ENCODE results near the gene PDCD10. TPM values are rescaled to one million over a fixed set of nuclear protein-coding genes. Genes with fewer than 3 reads are reported as not detected.

Gene PDCD10
- total RNA-seq (ENCODE audit: low replicate concordance): 63.9 and 117 TPM in 2 replicates

- Mint-ChIP-seq H3K9me3 (no peaks in the 10 kb centered on the region), H3K4me3 (no peak within 1 kb of the TSS), H3K27me3 (ENCODE audit: insufficient read depth, low read depth) (no peaks in the 10 kb centered on the region), H3K4me1 (peaks cover 13% of the 10 kb centered on the region), H3K27ac (no peak within 1 kb of the TSS), H3K36me3 (no peaks in the 10 kb centered on the region)
- Histone ChIP-seq H3K4me2 (peak within 1 kb of the TSS; percentile 87), H3K36me3 (no peaks in the 10 kb centered on the region), H3K4me3 (peak within 1 kb of the TSS; percentile 76), H3K79me2 (ENCODE audit: low read depth) (peaks cover 55% of the 10 kb centered on the region), H3K9ac (peak within 1 kb of the TSS; percentile 67), H3K27me3 (no peaks in the 10 kb centered on the region), H4K20me1 (ENCODE audit: low read depth) (peaks cover 44% of the 10 kb centered on the region), H3K27ac (peak within 1 kb of the TSS; percentile 91), H3K4me1 (peaks cover 16% of the 10 kb centered on the region), H2AFZ (replicated peaks) (peak within 1 kb of the TSS; percentile 90), H3K9me3 (ENCODE audit: low read depth) (no peaks in the 10 kb centered on the region), H3F3A (ENCODE audit: low read depth) (peaks cover 16% of the 10 kb centered on the region)
- peak; percentile 99 for DNase-seq (ENCODE audit: low spot score)
- TF ChIP-seq, protein P1, sequence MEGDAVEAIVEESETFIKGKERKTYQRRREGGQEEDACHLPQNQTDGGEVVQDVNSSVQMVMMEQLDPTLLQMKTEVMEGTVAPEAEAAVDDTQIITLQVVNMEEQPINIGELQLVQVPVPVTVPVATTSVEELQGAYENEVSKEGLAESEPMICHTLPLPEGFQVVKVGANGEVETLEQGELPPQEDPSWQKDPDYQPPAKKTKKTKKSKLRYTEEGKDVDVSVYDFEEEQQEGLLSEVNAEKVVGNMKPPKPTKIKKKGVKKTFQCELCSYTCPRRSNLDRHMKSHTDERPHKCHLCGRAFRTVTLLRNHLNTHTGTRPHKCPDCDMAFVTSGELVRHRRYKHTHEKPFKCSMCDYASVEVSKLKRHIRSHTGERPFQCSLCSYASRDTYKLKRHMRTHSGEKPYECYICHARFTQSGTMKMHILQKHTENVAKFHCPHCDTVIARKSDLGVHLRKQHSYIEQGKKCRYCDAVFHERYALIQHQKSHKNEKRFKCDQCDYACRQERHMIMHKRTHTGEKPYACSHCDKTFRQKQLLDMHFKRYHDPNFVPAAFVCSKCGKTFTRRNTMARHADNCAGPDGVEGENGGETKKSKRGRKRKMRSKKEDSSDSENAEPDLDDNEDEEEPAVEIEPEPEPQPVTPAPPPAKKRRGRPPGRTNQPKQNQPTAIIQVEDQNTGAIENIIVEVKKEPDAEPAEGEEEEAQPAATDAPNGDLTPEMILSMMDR (IDR thresholded peaks at IDR 0.05): no peak
- no peak for TF ChIP-seq EZH2 (IDR thresholded peaks at IDR 0.05)
- no peak for TF ChIP-seq EZH2phosphoT487 (IDR thresholded peaks at IDR 0.05)
Observed at GRCh38 chr3:167734498-167735232, at the start of gene PDCD10. PDCD10 (minus strand) TSS chr3:167734892; CDS start chr3:167720157, 14,735 bp downstream.

- TF ChIP-seq, protein P1 (IDR thresholded peaks at IDR 0.05): no peak
- TF ChIP-seq EZH2 (IDR thresholded peaks at IDR 0.05) (no peak), EZH2phosphoT487 (IDR thresholded peaks at IDR 0.05) (no peak)
- no peak overlapping the region for H2AFZ ChIP-seq (replicated peaks)
- peaks cover 2% of the 10 kb centered on the region for H3K27me3 Mint-ChIP-seq (ENCODE audit: insufficient read depth, low read depth)
- H4K20me1 ChIP-seq (ENCODE audit: low read depth): no peaks in the 10 kb centered on the region
- H3K9ac ChIP-seq: no peak overlapping the region
- DNase-seq (ENCODE audit: low spot score): no peak
- no peak overlapping the region for H3K4me3 Mint-ChIP-seq
- no peak overlapping the region for H3K4me3 ChIP-seq
- H3K27ac Mint-ChIP-seq: no peak overlapping the region
- no peaks in the 10 kb centered on the region for H3K9me3 Mint-ChIP-seq
- H3K36me3 Mint-ChIP-seq: no peaks in the 10 kb centered on the region
- no peaks in the 10 kb centered on the region for H3F3A ChIP-seq (ENCODE audit: low read depth)
- H3K9me3 ChIP-seq (ENCODE audit: low read depth): no peaks in the 10 kb centered on the region
- no peak overlapping the region for H3K27ac ChIP-seq
- no peaks in the 10 kb centered on the region for H3K36me3 ChIP-seq
- no peaks in the 10 kb centered on the region for H3K27me3 ChIP-seq
- H3K4me2 ChIP-seq: no peak overlapping the region
- H3K4me1 Mint-ChIP-seq: no peaks in the 10 kb centered on the region
- H3K79me2 ChIP-seq (ENCODE audit: low read depth): no peaks in the 10 kb centered on the region
- H3K4me1 ChIP-seq: no peaks in the 10 kb centered on the region
Observed at GRCh38 chr3:167783781-167784180, 49.1 kb upstream of the PDCD10 start.

DNA sequence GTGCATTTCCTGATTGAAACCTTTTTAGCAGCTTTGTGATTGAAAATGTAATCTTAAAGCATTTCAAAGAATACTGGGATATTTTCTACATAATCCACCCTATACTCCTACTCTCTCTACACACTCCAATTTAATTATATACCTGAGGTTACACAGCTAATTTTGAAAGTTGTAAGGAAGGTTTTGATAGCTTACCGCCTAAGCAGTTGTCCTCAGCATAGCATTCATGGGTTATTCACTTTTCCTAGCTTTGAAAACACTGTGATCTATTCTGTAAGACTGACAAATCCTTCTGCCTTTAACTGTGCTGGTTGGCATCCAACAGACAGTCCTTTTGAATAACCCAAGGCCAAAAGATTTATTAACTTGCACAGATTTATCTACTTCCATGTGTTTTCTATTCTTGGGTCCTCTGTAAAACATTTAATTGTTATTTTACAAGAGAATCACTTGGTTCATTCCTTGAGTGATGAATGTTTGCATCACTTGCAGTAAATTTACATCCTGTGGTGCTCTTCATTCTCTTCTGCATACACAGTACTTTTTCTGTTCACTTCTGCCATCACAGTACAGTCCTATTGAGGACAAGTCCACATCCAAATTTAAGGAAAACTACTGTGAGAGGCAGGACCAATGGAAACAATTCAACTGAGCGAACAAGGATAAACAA is 45.7 kb upstream of the PDCD10 start:
- no peaks in the 10 kb centered on the region for H4K20me1 ChIP-seq (ENCODE audit: low read depth)
- H2AFZ ChIP-seq (replicated peaks): no peak overlapping the region
- no peaks in the 10 kb centered on the region for H3F3A ChIP-seq (ENCODE audit: low read depth)
- no peaks in the 10 kb centered on the region for H3K27me3 ChIP-seq
- H3K36me3 ChIP-seq: no peaks in the 10 kb centered on the region
- Mint-ChIP-seq H3K4me1 (no peaks in the 10 kb centered on the region), H3K4me3 (no peak overlapping the region), H3K9me3 (peaks cover 4% of the 10 kb centered on the region), H3K36me3 (no peaks in the 10 kb centered on the region), H3K27me3 (ENCODE audit: insufficient read depth, low read depth) (peaks cover 2% of the 10 kb centered on the region), H3K27ac (no peak overlapping the region)
- no peak overlapping the region for H3K4me3 ChIP-seq
- no peak overlapping the region for H3K4me2 ChIP-seq
- no peak for TF ChIP-seq EZH2phosphoT487 (IDR thresholded peaks at IDR 0.05)
- TF ChIP-seq, protein P1 (IDR thresholded peaks at IDR 0.05): no peak
- no peak for TF ChIP-seq EZH2 (IDR thresholded peaks at IDR 0.05)
- no peaks in the 10 kb centered on the region for H3K9me3 ChIP-seq (ENCODE audit: low read depth)
- no peak overlapping the region for H3K27ac ChIP-seq
- no peak overlapping the region for H3K9ac ChIP-seq
- DNase-seq (ENCODE audit: low spot score): no peak
- no peaks in the 10 kb centered on the region for H3K79me2 ChIP-seq (ENCODE audit: low read depth)
- no peaks in the 10 kb centered on the region for H3K4me1 ChIP-seq

All from neural progenitor cell (in vitro differentiated cells).